ENCODE data around the gene PRSS1. TPM values are rescaled to one million over a fixed set of nuclear protein-coding genes. Genes with fewer than 3 reads are reported as not detected.

Gene PRSS1
- polyA plus RNA-seq, 1 donor from 2014 or later = not detected

GRCh38 chr7:142772051-142772450 is 22.8 kb downstream of the PRSS1 start:
- TF ChIP-seq SMC3 (conservative IDR thresholded peaks at IDR 0.05; ENCODE audit: poor library complexity) = no peak
- no peak for TF ChIP-seq MXI1 (conservative IDR thresholded peaks at IDR 0.05; ENCODE audit: poor library complexity, severe bottlenecking)
- TF ChIP-seq TAF1 (IDR thresholded peaks at IDR 0.05; ENCODE audit: low read depth) = no peak
- no peak for TF ChIP-seq EZH2 (IDR thresholded peaks at IDR 0.05; ENCODE audit: borderline replicate concordance, insufficient read depth, low read length, poor library complexity, severe bottlenecking)
- TF ChIP-seq, protein P1, sequence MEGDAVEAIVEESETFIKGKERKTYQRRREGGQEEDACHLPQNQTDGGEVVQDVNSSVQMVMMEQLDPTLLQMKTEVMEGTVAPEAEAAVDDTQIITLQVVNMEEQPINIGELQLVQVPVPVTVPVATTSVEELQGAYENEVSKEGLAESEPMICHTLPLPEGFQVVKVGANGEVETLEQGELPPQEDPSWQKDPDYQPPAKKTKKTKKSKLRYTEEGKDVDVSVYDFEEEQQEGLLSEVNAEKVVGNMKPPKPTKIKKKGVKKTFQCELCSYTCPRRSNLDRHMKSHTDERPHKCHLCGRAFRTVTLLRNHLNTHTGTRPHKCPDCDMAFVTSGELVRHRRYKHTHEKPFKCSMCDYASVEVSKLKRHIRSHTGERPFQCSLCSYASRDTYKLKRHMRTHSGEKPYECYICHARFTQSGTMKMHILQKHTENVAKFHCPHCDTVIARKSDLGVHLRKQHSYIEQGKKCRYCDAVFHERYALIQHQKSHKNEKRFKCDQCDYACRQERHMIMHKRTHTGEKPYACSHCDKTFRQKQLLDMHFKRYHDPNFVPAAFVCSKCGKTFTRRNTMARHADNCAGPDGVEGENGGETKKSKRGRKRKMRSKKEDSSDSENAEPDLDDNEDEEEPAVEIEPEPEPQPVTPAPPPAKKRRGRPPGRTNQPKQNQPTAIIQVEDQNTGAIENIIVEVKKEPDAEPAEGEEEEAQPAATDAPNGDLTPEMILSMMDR (IDR thresholded peaks at IDR 0.05; ENCODE audit: poor library complexity, severe bottlenecking) = no peak
- no peak for TF ChIP-seq RAD21 (conservative IDR thresholded peaks at IDR 0.05)
- TF ChIP-seq EP300 (conservative IDR thresholded peaks at IDR 0.05; ENCODE audit: poor library complexity, severe bottlenecking) = no peak
- TF ChIP-seq, protein P2, sequence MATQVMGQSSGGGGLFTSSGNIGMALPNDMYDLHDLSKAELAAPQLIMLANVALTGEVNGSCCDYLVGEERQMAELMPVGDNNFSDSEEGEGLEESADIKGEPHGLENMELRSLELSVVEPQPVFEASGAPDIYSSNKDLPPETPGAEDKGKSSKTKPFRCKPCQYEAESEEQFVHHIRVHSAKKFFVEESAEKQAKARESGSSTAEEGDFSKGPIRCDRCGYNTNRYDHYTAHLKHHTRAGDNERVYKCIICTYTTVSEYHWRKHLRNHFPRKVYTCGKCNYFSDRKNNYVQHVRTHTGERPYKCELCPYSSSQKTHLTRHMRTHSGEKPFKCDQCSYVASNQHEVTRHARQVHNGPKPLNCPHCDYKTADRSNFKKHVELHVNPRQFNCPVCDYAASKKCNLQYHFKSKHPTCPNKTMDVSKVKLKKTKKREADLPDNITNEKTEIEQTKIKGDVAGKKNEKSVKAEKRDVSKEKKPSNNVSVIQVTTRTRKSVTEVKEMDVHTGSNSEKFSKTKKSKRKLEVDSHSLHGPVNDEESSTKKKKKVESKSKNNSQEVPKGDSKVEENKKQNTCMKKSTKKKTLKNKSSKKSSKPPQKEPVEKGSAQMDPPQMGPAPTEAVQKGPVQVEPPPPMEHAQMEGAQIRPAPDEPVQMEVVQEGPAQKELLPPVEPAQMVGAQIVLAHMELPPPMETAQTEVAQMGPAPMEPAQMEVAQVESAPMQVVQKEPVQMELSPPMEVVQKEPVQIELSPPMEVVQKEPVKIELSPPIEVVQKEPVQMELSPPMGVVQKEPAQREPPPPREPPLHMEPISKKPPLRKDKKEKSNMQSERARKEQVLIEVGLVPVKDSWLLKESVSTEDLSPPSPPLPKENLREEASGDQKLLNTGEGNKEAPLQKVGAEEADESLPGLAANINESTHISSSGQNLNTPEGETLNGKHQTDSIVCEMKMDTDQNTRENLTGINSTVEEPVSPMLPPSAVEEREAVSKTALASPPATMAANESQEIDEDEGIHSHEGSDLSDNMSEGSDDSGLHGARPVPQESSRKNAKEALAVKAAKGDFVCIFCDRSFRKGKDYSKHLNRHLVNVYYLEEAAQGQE (IDR thresholded peaks at IDR 0.05; ENCODE audit: borderline replicate concordance) = no peak
- TF ChIP-seq POLR2AphosphoS5 (IDR thresholded peaks at IDR 0.05) = no peak
- Histone ChIP-seq H3K27ac (ENCODE audit: low read length) (no peak overlapping the region), H3K4me2 (ENCODE audit: low read length) (no peak overlapping the region), H3F3A (ENCODE audit: insufficient read depth, low read length, poor library complexity, severe bottlenecking) (no peaks in the 10 kb centered on the region), H3K4me3 (ENCODE audit: low read length) (no peak overlapping the region), H3K36me3 (ENCODE audit: insufficient read depth, low read length) (no peaks in the 10 kb centered on the region), H3K79me2 (replicated peaks; ENCODE audit: insufficient read depth, low read length) (no peaks in the 10 kb centered on the region), H3K9ac (ENCODE audit: low read length) (no peak overlapping the region), H3K9me3 (ENCODE audit: low read length) (no peaks in the 10 kb centered on the region), H4K20me1 (ENCODE audit: insufficient read depth) (no peaks in the 10 kb centered on the region), H3K9me2 (ENCODE audit: insufficient read depth, low read length) (no peaks in the 10 kb centered on the region), H3K27me3 (ENCODE audit: insufficient read depth, low read depth, low read length) (no peaks in the 10 kb centered on the region), H2AFZ (ENCODE audit: low read depth, low read length) (no peak overlapping the region)

DNA sequence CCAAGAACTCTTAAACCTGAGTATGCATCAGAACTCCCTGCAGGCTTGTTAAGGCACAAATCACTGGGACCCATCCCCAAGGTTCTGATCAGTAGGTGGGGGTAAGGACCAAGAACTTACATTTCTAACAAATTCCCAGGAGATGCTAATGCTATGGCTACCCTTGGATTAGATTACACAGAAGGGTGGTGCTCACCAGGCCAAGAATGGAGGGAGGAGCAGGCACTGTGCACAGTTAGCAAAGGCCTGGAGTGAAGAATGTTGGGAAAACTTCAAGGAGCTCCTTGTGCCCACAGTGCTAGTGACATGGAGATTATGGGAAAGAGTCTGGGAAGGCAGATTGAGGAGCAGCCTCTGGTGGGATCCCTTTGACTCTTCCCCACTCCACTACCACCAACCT is 23.4 kb downstream of the PRSS1 start:
- Histone ChIP-seq H3K9me2 (ENCODE audit: insufficient read depth, low read length) (no peaks in the 10 kb centered on the region), H2AFZ (ENCODE audit: low read depth, low read length) (no peak overlapping the region), H3K27ac (ENCODE audit: low read length) (no peak overlapping the region), H3K9me3 (ENCODE audit: low read length) (no peaks in the 10 kb centered on the region), H3K79me2 (replicated peaks; ENCODE audit: insufficient read depth, low read length) (no peaks in the 10 kb centered on the region), H3F3A (ENCODE audit: insufficient read depth, low read length, poor library complexity, severe bottlenecking) (no peaks in the 10 kb centered on the region), H3K9ac (ENCODE audit: low read length) (no peak overlapping the region), H4K20me1 (ENCODE audit: insufficient read depth) (no peaks in the 10 kb centered on the region), H3K36me3 (ENCODE audit: insufficient read depth, low read length) (no peaks in the 10 kb centered on the region), H3K27me3 (ENCODE audit: insufficient read depth, low read depth, low read length) (no peaks in the 10 kb centered on the region), H3K4me3 (ENCODE audit: low read length) (no peak overlapping the region), H3K4me2 (ENCODE audit: low read length) (no peak overlapping the region)
- TF ChIP-seq, protein P1 (IDR thresholded peaks at IDR 0.05; ENCODE audit: poor library complexity, severe bottlenecking) = no peak
- TF ChIP-seq SMC3 (conservative IDR thresholded peaks at IDR 0.05; ENCODE audit: poor library complexity) (no peak), TAF1 (IDR thresholded peaks at IDR 0.05; ENCODE audit: low read depth) (no peak), EZH2 (IDR thresholded peaks at IDR 0.05; ENCODE audit: borderline replicate concordance, insufficient read depth, low read length, poor library complexity, severe bottlenecking) (no peak), EP300 (conservative IDR thresholded peaks at IDR 0.05; ENCODE audit: poor library complexity, severe bottlenecking) (no peak), MXI1 (conservative IDR thresholded peaks at IDR 0.05; ENCODE audit: poor library complexity, severe bottlenecking) (no peak), RAD21 (conservative IDR thresholded peaks at IDR 0.05) (no peak), POLR2AphosphoS5 (IDR thresholded peaks at IDR 0.05) (no peak)
- TF ChIP-seq, protein P2 (IDR thresholded peaks at IDR 0.05; ENCODE audit: borderline replicate concordance) = no peak
